K562 (cell line): Measurements from ENCODE around the gene FOXB2. TPM values are rescaled to one million over a fixed set of nuclear protein-coding genes. Genes with fewer than 3 reads are reported as not detected.

ENCODE experiments used
- ATAC-seq: fragments of 200-7000 bp; cut with Tn5 transposase; 3 replicates; pipeline ENCODE4 v1.9.1; 2020; ENCODE audit warnings: moderate library complexity
- BruUV-seq: library from RNA; stranded (reverse); fragments of 400-500 nt; replicated peaks from 2 replicates; lab custom pipeline; 2021; lab: Mats Ljungman, UMichigan
- CTCF ChIA-PET: fragments of 300-600 bp; formaldehyde crosslinking; extraction: SDS; loops from one replicate; lab custom pipeline; 2021; ENCODE audit warnings: low intra/inter-chr PET ratio; lab: Yijun Ruan, JAX
- POLR2A ChIA-PET: fragments of 300-600, 350-650 bp; sonication (Branson Sonifier 250); formaldehyde crosslinking; extraction: SDS; loops from one replicate; lab custom pipeline; 2021; ENCODE audit warnings: antibody characterized with exemption, inconsistent platforms; lab: Yijun Ruan, JAX
- DNase-seq, 4 experiments: peaks; one replicate each; pipeline versions ENCODE4 v3.0.0 to v3.0.0-alpha.2; 2011 to 2018; ENCODE audit warnings: low spot score in 3 of 4, mixed read lengths in 3 of 4; ENCODE audit errors: extremely low read depth in 1 of 4
- FAIRE-seq: peaks from 2 replicates; lab custom pipeline; 2011; peaks lifted over from hg19 to GRCh38; lab: Jason Lieb, UNC
- H2AFZ ChIP-seq: 2 replicates; pipeline ENCODE4 v1.6.0; 2011; ENCODE audit warnings: low read depth, low read length, control low read depth, inconsistent platforms
- H3K27ac ChIP-seq: fragments of 200-600 bp; 3 replicates; pipeline ENCODE4 v1.8.0; 2011; ENCODE audit warnings: low read depth, mild to moderate bottlenecking, control low read depth, inconsistent platforms, low read length, moderate library complexity, mixed read lengths; ENCODE audit errors: extremely low read depth
- H3K27me3 ChIP-seq, 2 experiments: fragments of 300-600 bp in 1 of 2; 2 replicates in 1 of 2; 3 replicates in 1 of 2; pipeline versions ENCODE4 v1.6.0 to v1.8.0; 2011; ENCODE audit warnings: inconsistent platforms in 2 of 2, low read length in 2 of 2, mild to moderate bottlenecking in 1 of 2, mixed read lengths in 1 of 2, moderate library complexity in 1 of 2; ENCODE audit not compliant: control insufficient read depth in 2 of 2, insufficient read depth in 2 of 2
- H3K36me3 ChIP-seq: fragments of 300-600 bp; 3 replicates; pipeline ENCODE4 v1.8.0; 2011; ENCODE audit warnings: mild to moderate bottlenecking, low read length, inconsistent platforms; ENCODE audit not compliant: control insufficient read depth, insufficient read depth
- H3K4me1 ChIP-seq, 2 experiments: fragments of 200-600 bp in 1 of 2; replicated peaks in 1 of 2; 2 replicates in 1 of 2; 3 replicates in 1 of 2; pipeline versions ENCODE4 v1.5.1 to v1.8.0; 2011; ENCODE audit warnings: inconsistent platforms in 2 of 2, low read length in 2 of 2, mild to moderate bottlenecking in 1 of 2, mixed read lengths in 1 of 2, moderate library complexity in 1 of 2; ENCODE audit not compliant: control insufficient read depth in 2 of 2, insufficient read depth in 2 of 2
- H3K4me2 ChIP-seq: 2 replicates; pipeline ENCODE4 v1.6.1; 2011; ENCODE audit warnings: low read length, control low read depth, inconsistent platforms, mixed read lengths; ENCODE audit not compliant: insufficient read depth
- H3K4me3 ChIP-seq: fragments of 200-600 bp; sonication (generic), shearing (Covaris generic); 2 replicates; pipeline ENCODE4 v1.5.1; 2016; ENCODE audit warnings: control low read depth, inconsistent platforms
- H3K79me2 ChIP-seq: fragments of 200-600 bp; 3 replicates; pipeline ENCODE4 v1.8.0; 2011; ENCODE audit warnings: low read length, inconsistent platforms; ENCODE audit not compliant: control insufficient read depth, insufficient read depth
- H3K9ac ChIP-seq, 2 experiments: 2 replicates each; pipeline versions ENCODE4 v1.6.0 to v1.6.1; 2011; ENCODE audit warnings: low read depth in 2 of 2, low read length in 2 of 2, control low read depth in 1 of 2, inconsistent platforms in 1 of 2, mild to moderate bottlenecking in 1 of 2, mixed read lengths in 1 of 2; ENCODE audit not compliant: insufficient read depth in 1 of 2
- H3K9me1 ChIP-seq: one replicate; pipeline ENCODE4 v1.6.0; 2011; ENCODE audit warnings: inconsistent platforms, mild to moderate bottlenecking, low read length, moderate library complexity; ENCODE audit not compliant: control insufficient read depth, insufficient read depth
- H3K9me3 ChIP-seq: replicated peaks from 2 replicates; pipeline ENCODE4 v1.5.1; 2011; ENCODE audit warnings: low read depth, low read length, inconsistent platforms; ENCODE audit not compliant: control insufficient read depth, insufficient read depth
- H4K20me1 ChIP-seq: replicated peaks from 2 replicates; pipeline ENCODE4 v1.6.1; 2011; ENCODE audit warnings: low read length, inconsistent platforms, mixed read lengths; ENCODE audit not compliant: control insufficient read depth, insufficient read depth
- SMARCC2 ChIP-seq: fragments of 450-650 bp; IDR thresholded peaks from 2 replicates; pipeline ENCODE4 v1.6.1; 2017; ENCODE audit warnings: antibody characterized with exemption, moderate library complexity, mild to moderate bottlenecking, low read depth
- ZBTB5 ChIP-seq: fragments of 450-650 bp; IDR thresholded peaks from 2 replicates; pipeline ENCODE4 v1.6.1; 2017; ENCODE audit warnings: antibody characterized with exemption
- ZNF277 ChIP-seq: fragments of 250-450 bp; sonication (Bioruptor Pico); IDR thresholded peaks from 2 replicates; pipeline ENCODE4 v1.8.0; 2022; ENCODE audit warnings: inconsistent platforms, mild to moderate bottlenecking, moderate library complexity, borderline replicate concordance
- WGBS: fragments of 100-300 bp; shearing (Covaris generic); methylation state at CpG from one replicate; pipeline ENCODE4 v1.1.6; 2016; ENCODE audit warnings: low coverage, mixed read lengths; ENCODE audit not compliant: insufficient coverage; ENCODE audit errors: missing lambda C conversion rate; 5-methylcytosine and 5-hydroxymethylcytosine counted together
- in situ Hi-C: fragments of 300-500 bp; cut with MboI; formaldehyde crosslinking; loops from 4 replicates; pipeline ENCODE4 v1.15.0; 2018; ENCODE audit warnings: inconsistent platforms, mixed read lengths
- intact Hi-C: fragments of 100-400 bp; cut with micrococcal nuclease; formaldehyde crosslinking; loops from 2 replicates; pipeline ENCODE4 v1.14.2; 2022
- polyA plus RNA-seq, 8 experiments: library from polyadenylated mRNA; depleted of rRNA in 4 of 8; stranded (reverse) in 5 of 8; unstranded in 3 of 8; fragments of >200 nt; fragmentation: Nextera tagmentation in 2 of 8; fragmentation: Illumina TruSeq in 1 of 8; extraction: Ambion mirVana in 2 of 8; extraction: Trizol in 1 of 8; gene quantifications; 2 replicates each; pipeline versions ENCODE4 v1.2.1 to v1.2.3, GENCODE V29; 2011 to 2014; ENCODE audit warnings: inconsistent platforms in 1 of 8, missing spikeins in 1 of 8
- total RNA-seq, 7 experiments: library from RNA; depleted of rRNA in 6 of 7; stranded (reverse); fragments of >200 nt in 6 of 7; fragmentation: Illumina TruSeq in 2 of 7; extraction: Trizol in 2 of 7; gene quantifications; 2 replicates each; pipeline versions ENCODE4 v1.2.1 to v1.2.3, GENCODE V29; 2011 to 2021; ENCODE audit warnings: low replicate concordance in 1 of 7

The FOXB2 gene
- total and polyA plus RNA-seq, 9 of the 15 experiments (the other 6 are each of a cell fraction or from before 2014, with no cell fraction given), result not detected

GRCh38 chr9:76985581-76985980 lies 33.9 kb upstream of the FOXB2 start:
- ChIA-PET POLR2A (no interaction called here), CTCF (interaction anchor here (0.7 kb wide), 1 partner anchor 176 kb away, joined by 3 read pairs; no protein-coding TSS in a partner anchor)
- H3K9me1 ChIP-seq, result no peaks in the 10 kb centered on the region
- H4K20me1 ChIP-seq, result no peaks in the 10 kb centered on the region
- intact Hi-C loops, result loop anchor here (5.0 kb wide), 1 partner anchor 223 kb away; the partner anchor contains the start of gene PCA3
- H3K9ac ChIP-seq, result no peak overlapping the region
- no peaks in the 10 kb centered on the region for H3K36me3 ChIP-seq
- no peaks in the 10 kb centered on the region; a peak in 1 of 5 replicates for H3K27me3 ChIP-seq
- ATAC-seq (no peak), DNase-seq (no peak), FAIRE-seq (no peak)
- BruUV-seq, result no TSS peak
- TF ChIP-seq ZNF277 (no peak), SMARCC2 (no peak), ZBTB5 (no peak)
- in situ Hi-C loops, result loop anchor here (25.0 kb wide), 1 partner anchor 173 kb away; no protein-coding TSS in a partner anchor
- 0% methylated on average over 5 of the region's 5 CpGs for WGBS
- no peaks in the 10 kb centered on the region for H3K79me2 ChIP-seq
- no peak overlapping the region for H3K4me3 ChIP-seq
- no peak overlapping the region for H2AFZ ChIP-seq
- no peaks in the 10 kb centered on the region for H3K4me1 ChIP-seq
- no peak overlapping the region for H3K27ac ChIP-seq
- no peak overlapping the region for H3K4me2 ChIP-seq
- no peaks in the 10 kb centered on the region for H3K9me3 ChIP-seq
